GM21390 (cell line): ENCODE results near the gene ARHGAP24.
"Not testable (repeated sequence)": the region's sequence is repeated elsewhere in the genome, so short reads cannot be mapped to it uniquely, and the experiment has no call there.

ENCODE experiments used
- ATAC-seq: cut with Tn5 transposase; IDR thresholded peaks from one replicate; pipeline ENCODE4 v1.9.1; 2021; ENCODE audit not compliant: unreplicated experiment

ARHGAP24 gene

DNA sequence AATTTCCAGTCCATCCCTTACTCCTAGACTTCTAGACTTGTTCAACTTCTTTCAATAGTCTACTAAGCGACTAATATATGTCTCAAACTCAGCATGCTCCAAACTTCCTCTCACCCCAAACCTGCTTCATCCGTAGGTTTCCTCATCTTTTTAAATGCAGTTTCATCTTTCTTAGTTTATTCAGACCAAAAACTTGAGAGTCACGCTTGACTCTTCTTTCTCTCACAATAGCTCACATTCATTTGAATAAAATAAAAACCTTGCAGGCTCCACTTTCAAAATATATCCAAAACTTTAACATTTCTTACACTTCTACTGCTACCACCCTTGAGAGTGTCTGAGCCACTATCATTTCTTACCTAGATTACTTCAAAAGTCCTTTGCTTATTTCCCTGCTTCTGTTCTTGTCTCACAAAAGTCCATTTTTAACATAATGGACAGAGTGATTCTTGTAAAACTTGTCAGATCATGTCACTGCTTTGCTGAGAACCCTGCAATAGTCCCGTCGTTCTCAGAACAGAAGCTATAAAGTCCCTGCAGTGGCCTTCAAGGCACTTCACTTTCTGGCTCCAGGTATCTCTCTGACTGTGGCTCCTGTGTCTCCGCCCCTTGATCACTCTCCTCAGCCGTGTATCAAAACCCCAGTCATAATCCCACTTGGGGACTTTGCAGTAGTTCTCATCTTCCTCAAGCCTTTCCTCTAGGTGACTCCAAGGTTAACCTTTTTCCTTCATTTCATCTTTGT lies 167.6 kb downstream of the ARHGAP24 start:
- peak; percentile 66 for ATAC-seq

DNA sequence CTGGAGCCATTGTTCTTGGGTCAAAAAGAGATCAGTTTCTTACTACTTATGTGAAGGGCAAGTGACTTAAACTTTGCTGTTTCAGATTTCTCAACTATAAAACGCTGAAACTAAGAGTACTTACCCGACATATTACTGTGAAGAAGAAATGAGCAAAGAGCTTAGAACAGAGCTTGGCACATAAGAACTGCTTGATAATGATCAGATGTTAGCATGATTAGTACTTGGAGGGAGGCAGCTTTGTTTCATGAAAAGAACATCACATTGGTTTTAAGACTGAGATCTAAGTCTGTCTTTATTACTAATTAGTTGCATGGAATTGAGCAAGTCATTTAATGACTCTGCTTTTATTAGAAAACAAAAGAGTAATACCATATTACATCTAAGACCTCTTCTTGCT lies 169.1 kb downstream of the ARHGAP24 start:
- no peak for ATAC-seq

- no peak for ATAC-seq
These were observed 176.0 kb downstream of the ARHGAP24 start for GRCh38 chr4:85650908-85651307.

DNA sequence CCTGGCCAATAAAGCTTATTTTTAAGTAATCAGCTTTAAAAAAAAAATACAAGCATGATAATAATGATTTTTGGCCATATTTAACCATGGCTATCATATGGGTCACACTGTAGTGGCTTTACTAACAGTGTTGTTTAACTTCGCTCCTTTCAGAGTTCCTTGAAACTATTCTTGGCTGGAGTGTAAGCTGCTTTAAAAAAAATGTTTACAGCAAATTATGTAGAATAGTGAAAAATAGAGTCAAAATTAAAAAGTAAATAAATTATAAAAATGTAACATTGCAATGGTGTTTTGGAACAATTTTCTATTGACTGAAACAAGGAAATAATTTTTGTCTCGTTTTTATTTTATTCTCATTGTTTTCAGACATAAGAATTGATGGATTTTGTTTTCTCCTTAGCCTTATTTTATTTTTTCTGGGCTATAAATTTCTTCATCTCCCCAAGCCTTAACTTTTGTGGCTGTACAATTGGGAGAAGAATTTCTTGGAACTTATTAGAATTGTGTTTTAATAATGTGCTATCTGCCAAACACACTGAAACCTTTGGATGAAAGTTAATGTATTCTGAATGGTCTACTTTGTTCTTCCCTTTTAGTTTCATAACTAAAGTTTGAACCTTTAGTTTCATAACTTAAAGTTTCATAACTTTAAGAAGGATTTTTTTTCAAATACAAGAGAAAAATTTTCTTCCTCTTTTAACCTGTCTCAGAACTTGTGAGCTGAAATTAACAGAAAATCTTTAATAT lies 182.0 kb downstream of the ARHGAP24 start:
- ATAC-seq = no peak

DNA sequence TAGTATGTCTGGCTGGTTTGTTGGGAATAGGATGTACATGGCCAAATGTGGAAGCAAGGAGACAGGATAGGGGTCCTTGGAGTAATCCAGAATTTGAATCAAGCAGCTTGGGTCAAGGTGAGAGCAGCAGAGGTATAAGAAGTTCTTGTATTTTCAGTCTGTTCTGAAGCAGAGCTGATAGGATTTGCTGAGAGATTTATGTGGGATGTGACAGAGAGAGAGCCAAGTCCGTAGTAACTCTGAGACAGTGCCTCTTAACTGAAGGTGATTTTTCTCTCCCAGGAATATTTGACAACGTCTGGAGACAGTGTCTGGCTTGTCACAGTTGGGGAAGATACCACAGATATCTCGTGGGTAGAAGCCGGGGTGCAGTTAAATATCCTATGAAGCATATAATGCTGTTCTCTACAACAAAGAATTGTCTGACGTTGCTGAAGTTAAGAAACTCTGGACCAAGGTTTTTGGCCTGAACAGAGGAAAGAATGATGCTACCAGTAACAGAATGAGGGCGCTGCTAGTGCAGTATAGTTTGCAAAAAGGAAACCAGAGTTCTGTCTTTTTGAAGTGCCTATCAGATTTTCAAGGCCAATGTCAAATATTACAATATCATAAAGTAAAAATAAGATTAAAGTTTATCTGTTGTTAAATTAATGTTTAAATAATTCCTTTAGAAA lies 184.0 kb downstream of the ARHGAP24 start:
- no peak for ATAC-seq

DNA sequence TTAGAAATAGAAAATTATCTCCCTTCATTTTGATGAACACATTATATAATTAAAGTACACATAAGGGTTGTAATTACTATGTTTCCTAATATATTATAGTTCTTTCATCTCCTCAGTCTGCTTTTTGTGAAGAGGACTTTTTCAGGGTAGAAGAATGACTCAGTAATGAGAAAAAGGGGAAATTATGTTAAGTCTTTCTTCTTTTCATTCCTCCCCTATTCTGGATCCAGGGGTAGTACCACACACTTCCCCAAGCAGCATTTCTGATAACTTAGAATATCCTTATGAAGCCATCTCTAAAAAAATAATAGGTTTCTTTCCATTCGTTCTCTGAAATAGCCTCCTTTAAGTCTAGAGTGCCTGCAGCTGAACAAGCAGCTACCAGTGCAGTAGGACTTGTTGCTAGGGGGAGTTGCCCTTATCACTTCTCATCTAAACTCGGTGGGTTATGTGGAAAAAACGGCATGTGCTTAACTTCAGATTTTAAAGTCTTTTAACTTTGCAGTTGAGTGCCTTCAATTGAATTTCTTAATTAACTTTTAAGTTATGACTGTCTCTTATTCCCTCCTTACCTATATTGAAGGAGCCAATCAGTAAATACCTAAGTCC lies 184.8 kb downstream of the ARHGAP24 start:
- no peak for ATAC-seq

DNA sequence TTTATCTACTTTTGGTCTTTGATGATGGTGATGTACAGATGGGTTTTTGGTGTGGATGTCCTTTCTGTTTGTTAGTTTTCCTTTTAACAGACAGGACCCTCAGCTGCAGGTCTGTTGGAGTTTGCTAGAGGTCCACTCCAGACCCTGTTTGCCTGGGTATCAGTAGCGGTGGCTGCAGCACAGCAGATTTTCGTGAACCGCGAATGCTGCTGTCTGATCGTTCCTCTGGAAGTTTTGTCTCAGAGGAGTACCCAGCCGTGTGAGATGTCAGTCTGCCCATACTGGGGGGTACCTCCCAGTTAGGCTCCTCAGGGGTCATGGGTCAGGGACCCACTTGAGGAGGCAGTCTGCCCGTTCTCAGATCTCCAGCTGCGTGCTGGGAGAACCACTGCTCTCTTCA lies 191.7 kb downstream of the ARHGAP24 start:
- not testable (repeated sequence) for ATAC-seq

DNA sequence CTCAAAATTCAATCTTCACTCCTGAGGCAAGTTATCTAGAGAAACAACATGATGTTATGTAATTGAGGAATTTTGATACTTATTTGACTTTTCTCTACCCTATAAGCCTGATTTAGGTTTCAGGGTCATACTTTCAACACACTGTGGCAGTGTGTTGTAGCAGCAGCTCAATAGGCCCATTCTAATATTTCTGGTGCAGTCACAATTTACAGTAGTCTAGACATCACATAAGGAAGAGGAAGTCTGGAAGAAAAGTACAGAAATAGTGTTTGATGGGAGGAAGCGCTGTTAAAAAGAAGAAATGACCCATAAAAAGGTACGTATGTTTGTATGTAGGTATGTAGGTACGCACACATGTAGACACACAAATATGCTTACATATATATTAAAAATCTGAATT lies 194.3 kb downstream of the ARHGAP24 start:
- ATAC-seq = no peak

- no peak for ATAC-seq
These were observed 195.1 kb downstream of the ARHGAP24 start for GRCh38 chr4:85669992-85670548.

DNA sequence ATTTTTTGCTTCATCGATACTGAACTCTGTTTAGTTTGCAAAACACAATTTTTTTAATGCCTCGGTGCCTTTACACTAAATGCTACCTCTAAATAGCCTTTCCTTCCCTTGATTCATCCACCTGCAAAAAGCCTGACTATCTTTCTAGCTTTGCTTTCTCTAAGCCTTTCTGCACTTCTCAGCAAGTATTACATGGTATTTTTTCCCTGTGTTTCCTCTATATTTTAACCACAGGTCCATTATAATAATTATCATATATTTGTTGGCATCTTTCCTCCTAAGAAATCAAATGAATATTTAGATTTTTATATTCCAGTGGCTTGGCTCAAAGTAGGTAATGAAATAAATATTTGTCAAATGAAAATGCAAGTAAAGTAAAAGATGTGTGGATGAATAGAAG lies 196.2 kb downstream of the ARHGAP24 start:
- ATAC-seq = no peak

DNA sequence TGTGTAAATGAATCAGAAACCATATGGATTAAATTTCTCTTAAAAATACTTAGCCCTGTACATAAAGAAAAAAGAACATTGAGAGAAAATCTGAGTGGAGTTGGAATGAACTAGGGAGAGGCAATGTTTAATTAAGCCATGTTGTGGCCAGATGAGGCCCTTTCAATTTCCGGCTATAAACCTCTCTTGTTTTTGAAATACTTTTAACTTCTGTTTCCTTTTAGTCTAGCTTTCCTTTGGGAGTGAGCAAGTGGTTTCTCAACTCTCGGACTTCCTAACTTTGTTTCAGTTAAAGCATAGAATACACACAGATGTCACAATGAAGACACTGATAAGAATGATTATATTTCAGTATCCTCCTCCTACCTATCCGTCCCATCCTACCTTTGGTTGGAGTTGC lies 197.2 kb downstream of the ARHGAP24 start:
- ATAC-seq = no peak

DNA sequence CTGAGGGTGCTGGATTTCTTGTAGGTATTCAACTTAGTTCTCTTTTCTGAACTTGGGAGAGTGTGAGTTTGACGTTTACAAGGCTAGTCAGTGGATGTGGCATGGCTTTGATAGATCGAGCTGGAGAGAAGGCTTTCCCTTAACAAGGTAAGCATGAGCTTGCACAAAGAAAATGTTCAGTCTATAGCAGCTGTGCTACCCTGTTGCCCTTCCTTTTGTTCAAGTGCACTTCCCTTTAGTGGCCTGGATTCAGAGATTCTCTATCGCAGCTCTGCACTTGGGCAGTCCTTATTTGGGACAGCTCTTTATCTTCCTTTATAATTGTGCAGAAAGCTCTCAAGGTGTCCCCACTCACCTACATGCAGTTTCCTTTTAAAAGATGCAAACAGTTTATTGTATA lies 198.0 kb downstream of the ARHGAP24 start:
- no peak for ATAC-seq

DNA sequence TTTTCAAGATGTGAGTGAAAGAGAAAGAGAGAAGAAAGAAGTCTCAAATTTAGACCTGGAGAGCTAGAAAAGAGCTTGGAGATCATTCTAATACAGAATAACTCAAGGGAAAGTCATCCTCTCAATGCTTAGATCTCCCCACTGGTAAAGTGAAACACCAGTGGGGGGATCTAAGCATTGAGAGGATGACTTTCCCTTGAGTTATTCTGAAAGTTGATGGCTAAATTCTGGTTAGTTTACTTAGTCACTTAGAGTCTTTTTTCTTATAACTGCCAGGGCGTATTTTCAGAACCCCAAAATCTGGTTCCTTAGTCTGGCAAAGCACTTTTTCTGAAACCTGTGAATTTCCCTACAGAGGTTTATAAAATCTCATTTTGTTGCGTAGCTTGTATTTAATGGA lies 198.6 kb downstream of the ARHGAP24 start:
- ATAC-seq = no peak

DNA sequence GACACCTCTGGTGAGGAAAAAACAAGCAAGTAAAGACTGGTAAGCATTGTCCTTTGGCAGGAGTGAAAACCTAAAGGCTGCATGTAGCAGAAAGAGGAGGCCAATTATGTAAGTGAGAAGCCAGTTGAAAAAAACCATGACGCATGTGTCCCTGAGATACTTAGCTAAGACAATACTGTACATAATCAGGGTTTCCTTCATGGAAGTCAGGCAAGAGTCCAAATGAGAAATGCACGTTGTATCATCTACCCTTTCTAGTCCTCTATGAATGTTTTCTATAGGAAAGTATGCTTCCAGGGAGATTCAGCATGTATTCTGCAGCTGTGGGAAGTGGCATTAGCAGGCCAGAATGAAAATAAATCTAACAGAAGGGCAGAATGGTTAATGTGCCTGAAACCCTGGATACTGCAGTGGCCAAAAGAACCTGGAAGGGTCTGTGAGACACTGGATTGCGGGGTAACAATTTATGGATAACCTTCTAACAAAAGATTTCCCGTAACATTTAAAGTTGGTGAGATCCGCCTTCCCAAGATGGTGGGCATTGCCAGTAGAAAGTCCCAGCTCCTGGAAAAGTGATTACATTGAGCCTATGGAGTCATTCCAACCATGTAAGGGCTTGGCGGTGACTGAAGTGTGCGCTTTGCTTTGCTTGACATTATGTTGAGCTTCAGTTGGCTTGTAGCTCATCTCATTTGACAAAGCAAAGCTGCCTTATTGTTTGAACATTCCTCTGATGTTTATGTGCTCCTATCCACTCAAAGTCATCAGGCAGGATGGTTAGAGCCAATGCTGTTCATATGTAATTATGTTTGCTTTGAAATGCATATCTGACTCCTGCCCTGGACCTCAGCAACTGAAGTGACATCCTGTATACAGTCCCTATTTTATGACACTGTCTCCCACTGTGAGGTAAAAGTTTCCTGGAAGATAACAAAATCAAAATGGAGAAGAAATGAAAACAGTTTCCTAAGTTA lies 200.4 kb downstream of the ARHGAP24 start:
- ATAC-seq = no peak

GRCh38 chr4:85676050-85676425 lies 201.1 kb downstream of the ARHGAP24 start:
- ATAC-seq = no peak

- ATAC-seq = no peak
These were observed 202.1 kb downstream of the ARHGAP24 start for GRCh38 chr4:85676850-85677590.

DNA sequence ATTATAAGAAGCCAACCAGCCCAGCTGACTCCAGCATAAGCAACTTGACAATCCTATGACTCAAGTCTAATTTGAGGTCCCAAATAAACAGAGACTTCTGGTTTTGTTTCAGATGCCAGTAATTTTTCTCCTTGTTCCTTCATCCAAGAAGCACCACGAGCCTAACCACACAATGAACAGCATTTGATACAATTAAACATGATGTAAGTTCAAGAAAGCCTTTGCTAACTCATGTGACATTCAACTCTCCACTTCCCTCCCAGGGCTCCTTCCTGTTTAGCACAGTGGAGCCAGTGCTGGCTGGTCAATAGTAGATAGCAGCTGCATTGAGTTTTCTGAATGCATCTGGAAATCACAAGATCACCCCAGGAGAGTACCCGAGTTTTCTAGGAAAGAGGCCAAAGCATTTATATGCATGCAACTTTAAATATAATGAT lies 206.3 kb downstream of the ARHGAP24 start:
- ATAC-seq = no peak

GRCh38 chr4:85681921-85682320 lies 207.0 kb downstream of the ARHGAP24 start:
- ATAC-seq = no peak

DNA sequence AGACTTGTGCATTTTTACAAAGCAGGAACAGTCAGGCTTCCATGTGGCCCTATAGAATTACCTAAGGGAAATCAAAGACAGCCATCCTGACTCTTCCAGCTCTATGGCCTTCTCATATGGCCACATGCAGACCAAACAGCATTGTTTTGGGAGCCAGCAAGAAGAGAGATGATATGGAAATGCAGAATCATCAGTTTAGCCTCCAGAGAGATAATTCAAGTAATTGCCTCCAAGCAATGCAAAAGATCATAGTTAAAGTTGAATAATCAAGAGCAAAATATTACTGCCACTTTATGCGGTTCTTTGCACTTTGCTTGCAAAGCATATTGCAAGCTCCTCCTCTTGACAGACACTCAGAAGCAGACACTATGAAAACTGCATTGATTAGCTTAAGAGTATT lies 207.4 kb downstream of the ARHGAP24 start:
- no peak for ATAC-seq
